SK-N-SH (cell line): ENCODE data around the gene ERMARD. TPM values are rescaled to one million over a fixed set of nuclear protein-coding genes. Genes with fewer than 3 reads are reported as not detected.

Experiments used
- CTCF ChIA-PET: fragments of 300-600, 350-600 bp; formaldehyde crosslinking; extraction: SDS; loops from one replicate; lab custom pipeline; 2021; lab: Yijun Ruan, JAX
- POLR2A ChIA-PET: fragments of 350-600 bp; sonication (Branson Sonifier 250); formaldehyde crosslinking; extraction: SDS; loops from one replicate; lab custom pipeline; 2020; ENCODE audit warnings: antibody characterized with exemption, inconsistent platforms; lab: Yijun Ruan, JAX
- DNase-seq: peaks from one replicate; pipeline ENCODE4 v3.0.0; 2012
- H2AFZ ChIP-seq: fragments of 200-600 bp; sonication (generic); 2 replicates; pipeline ENCODE4 v1.8.1; 2016; ENCODE audit warnings: antibody characterized with exemption, mild to moderate bottlenecking, low read depth
- H3F3A ChIP-seq: fragments of 200-600 bp; sonication (generic); replicated peaks from 2 replicates; pipeline ENCODE3; 2016; ENCODE audit warnings: antibody characterized with exemption, mild to moderate bottlenecking; ENCODE audit not compliant: insufficient read depth
- H3K27ac ChIP-seq, 2 experiments: fragments of 200-500 bp in 1 of 2; fragments of 200-600 bp in 1 of 2; sonication (Bioruptor generic) in 1 of 2; sonication (generic), shearing (Covaris generic) in 1 of 2; 2 replicates each; pipeline versions ENCODE4 v1.5.1 to v1.6.1; 2014 to 2016; ENCODE audit warnings: low read depth in 2 of 2, inconsistent platforms in 1 of 2, low read length in 1 of 2, mild to moderate bottlenecking in 1 of 2, mixed read lengths in 1 of 2
- H3K27me3 ChIP-seq: fragments of 200-600 bp; sonication (generic), shearing (Covaris generic); 2 replicates; pipeline ENCODE4 v1.6.1; 2016; ENCODE audit warnings: mixed run types; ENCODE audit not compliant: insufficient read depth
- H3K36me3 ChIP-seq, 2 experiments: fragments of 200-500 bp in 1 of 2; fragments of 200-600 bp in 1 of 2; sonication (Bioruptor generic) in 1 of 2; sonication (generic) in 1 of 2; replicated peaks in 1 of 2; 2 replicates each; pipeline versions ENCODE3 to v1.5.1; 2014 to 2016; ENCODE audit warnings: low read length in 1 of 2, mild to moderate bottlenecking in 1 of 2; ENCODE audit not compliant: insufficient read depth in 2 of 2, control insufficient read depth in 1 of 2
- H3K4me1 ChIP-seq, 2 experiments: fragments of 200-500 bp in 1 of 2; fragments of 200-600 bp in 1 of 2; sonication (Bioruptor generic) in 1 of 2; sonication (generic), shearing (Covaris generic) in 1 of 2; 2 replicates each; pipeline versions ENCODE4 v1.5.1 to v1.6.1; 2014 to 2016; ENCODE audit warnings: low read depth in 1 of 2, low read length in 1 of 2, mixed run types in 1 of 2; ENCODE audit not compliant: insufficient read depth in 2 of 2, control insufficient read depth in 1 of 2
- H3K4me2 ChIP-seq: fragments of 200-600 bp; sonication (generic), shearing (Covaris generic); 2 replicates; pipeline ENCODE4 v1.6.1; 2017; ENCODE audit warnings: mixed run types
- H3K4me3 ChIP-seq, 2 experiments: fragments of 200-500 bp in 1 of 2; fragments of 200-600 bp in 1 of 2; sonication (Bioruptor generic) in 1 of 2; sonication (generic), shearing (Covaris generic) in 1 of 2; 2 replicates each; pipeline versions ENCODE4 v1.5.1 to v1.8.1; 2014 to 2016; ENCODE audit warnings: low read depth in 2 of 2, inconsistent platforms in 1 of 2, low read length in 1 of 2, mild to moderate bottlenecking in 1 of 2, mixed read lengths in 1 of 2, moderate library complexity in 1 of 2
- H3K79me2 ChIP-seq: fragments of 200-600 bp; sonication (generic); 2 replicates; pipeline ENCODE4 v1.8.1; 2017; ENCODE audit warnings: mild to moderate bottlenecking; ENCODE audit not compliant: insufficient read depth
- H3K9ac ChIP-seq: fragments of 200-600 bp; sonication (generic); 2 replicates; pipeline ENCODE4 v1.6.1; 2017; ENCODE audit warnings: mixed run types
- H3K9me2 ChIP-seq: fragments of 200-600 bp; sonication (generic); 2 replicates; pipeline ENCODE4 v1.6.1; 2017; ENCODE audit warnings: mixed run types
- H3K9me3 ChIP-seq: fragments of 200-600 bp; sonication (generic); 2 replicates; pipeline ENCODE4 v1.6.1; 2017; ENCODE audit warnings: mixed run types, mild to moderate bottlenecking, moderate library complexity
- H4K20me1 ChIP-seq: fragments of 200-600 bp; sonication (generic); 2 replicates; pipeline ENCODE4 v1.6.1; 2017; ENCODE audit warnings: mild to moderate bottlenecking, mixed run types; ENCODE audit not compliant: insufficient read depth
- FOXJ3 ChIP-seq: sonication (generic); formaldehyde crosslinking; IDR thresholded peaks from 2 replicates; pipeline ENCODE4 v1.5.1; 2020; ENCODE audit warnings: mild to moderate bottlenecking, missing genetic modification reagents
- FOXM1 ChIP-seq: IDR thresholded peaks from 2 replicates; pipeline ENCODE4 v1.4.0; 2012; ENCODE audit warnings: low read depth, mild to moderate bottlenecking
- IRF3 ChIP-seq: fragments of 150-350 bp; IDR thresholded peaks from 2 replicates; pipeline ENCODE4 v1.6.1; 2016; ENCODE audit warnings: mild to moderate bottlenecking, low read depth, low read length
- JUND ChIP-seq: IDR thresholded peaks from 2 replicates; pipeline ENCODE4 v1.4.0; 2012
- MAX ChIP-seq: IDR thresholded peaks from 2 replicates; pipeline ENCODE4 v1.4.0; 2012; ENCODE audit warnings: low read depth
- MEF2A ChIP-seq: IDR thresholded peaks from 2 replicates; pipeline ENCODE4 v1.4.0; 2012; ENCODE audit warnings: low read depth, borderline replicate concordance
- MXI1 ChIP-seq: IDR thresholded peaks from 2 replicates; pipeline ENCODE4 v1.6.1; 2012; ENCODE audit warnings: mild to moderate bottlenecking, low read depth, low read length, improper control_type of control experiment
- NFIC ChIP-seq: IDR thresholded peaks from 2 replicates; pipeline ENCODE4 v1.4.0; 2012; ENCODE audit warnings: borderline replicate concordance
- NRF1 ChIP-seq: IDR thresholded peaks from 2 replicates; pipeline ENCODE4 v1.6.1; 2012; ENCODE audit warnings: low read depth, mild to moderate bottlenecking, low read length
- PBX3 ChIP-seq: IDR thresholded peaks from 2 replicates; pipeline ENCODE4; 2012
- POLR2AphosphoS5 ChIP-seq: IDR thresholded peaks from 2 replicates; pipeline ENCODE4 v1.6.1; 2012; ENCODE audit warnings: low read depth, low read length
- REST ChIP-seq: IDR thresholded peaks from 2 replicates; pipeline ENCODE4 v1.6.1; 2012; ENCODE audit warnings: mild to moderate bottlenecking, low read depth, low read length, moderate library complexity
- RXRA ChIP-seq: IDR thresholded peaks from 2 replicates; pipeline ENCODE4 v1.4.0; 2012; ENCODE audit warnings: low read depth, mild to moderate bottlenecking, borderline replicate concordance
- SIN3A ChIP-seq: IDR thresholded peaks from 2 replicates; pipeline ENCODE4 v1.6.1; 2012; ENCODE audit warnings: low read depth, mild to moderate bottlenecking, low read length, moderate library complexity, borderline replicate concordance
- SMC3 ChIP-seq: IDR thresholded peaks from 2 replicates; pipeline ENCODE4 v1.6.1; 2012; ENCODE audit warnings: low read depth, low read length, improper control_type of control experiment
- TCF12 ChIP-seq: IDR thresholded peaks from 2 replicates; pipeline ENCODE4 v1.4.0; 2012
- TEAD4 ChIP-seq: IDR thresholded peaks from 2 replicates; pipeline ENCODE4 v1.4.0; 2012; ENCODE audit warnings: mild to moderate bottlenecking, borderline replicate concordance; ENCODE audit not compliant: insufficient read depth
- USF2 ChIP-seq: fragments of 150-350 bp; IDR thresholded peaks from 2 replicates; pipeline ENCODE4 v1.6.1; 2017; ENCODE audit warnings: antibody characterized with exemption, low read length, low read depth, borderline replicate concordance
- YY1 ChIP-seq: IDR thresholded peaks from 2 replicates; pipeline ENCODE4 v1.4.0; 2012; ENCODE audit warnings: low read depth, mild to moderate bottlenecking
- ZBTB33 ChIP-seq: IDR thresholded peaks from 2 replicates; pipeline ENCODE4 v1.4.0; 2012; ENCODE audit warnings: low read depth, borderline replicate concordance
- WGBS: methylation state at CpG from one replicate; pipeline ENCODE4 v1.1.6; 2017; ENCODE audit warnings: low lambda C conversion rate; 5-methylcytosine and 5-hydroxymethylcytosine counted together
- polyA plus RNA-seq, 3 experiments: library from polyadenylated mRNA; depleted of rRNA; stranded (reverse); fragments of >200 nt; gene quantifications; 2 replicates each; pipeline ENCODE4 v1.2.3, GENCODE V29; 2012

Gene ERMARD
- polyA plus RNA-seq, 1 of the 3 experiments (the other 2 are of a cell fraction), result 43.2 TPM

GRCh38 chr6:169752074-169752623 is 727 bp downstream of the ERMARD start:
- Histone ChIP-seq H3K9me2 (no peaks in the 10 kb centered on the region), H3K9me3 (no peaks in the 10 kb centered on the region), H4K20me1 (no peaks in the 10 kb centered on the region), H3K9ac (peak overlapping the region; percentile 93), H3K79me2 (peaks cover 45% of the 10 kb centered on the region), H3F3A (no peaks in the 10 kb centered on the region), H3K27ac (peak overlapping the region; percentile 87 to 95), H3K4me3 (peak overlapping the region; percentile 75 to 95), H3K4me2 (peak overlapping the region; percentile 92), H3K36me3 (peaks cover 12 to 23% of the 10 kb centered on the region in 2 experiments), H3K27me3 (no peaks in the 10 kb centered on the region), H3K4me1 (peaks cover 7 to 14% of the 10 kb centered on the region in 2 experiments; a peak in 3 of 4 replicates), H2AFZ (peak overlapping the region; percentile 89; the same call in 1 of the 2 replicates)
- WGBS, result 26% methylated on average over 6 of the region's 19 CpGs
- peak; percentile 28 for DNase-seq
- ChIA-PET POLR2A (interaction anchor here (0.6 to 1.2 kb wide), 7 partner anchors 11 to 802 kb away, joined by 3 to 7 read pairs (median 4); partner anchors contain the start of genes C6orf120, FAM120B, TBP and WDR27), CTCF (interaction anchor here (0.8 to 1.9 kb wide), 4 partner anchors 9 to 48 kb away, joined by 3 to 6 read pairs (median 4); no protein-coding TSS in a partner anchor)
- TF ChIP-seq MEF2A (no peak), PBX3 (no peak), FOXM1 (no peak), MXI1 (no peak), TEAD4 (no peak), USF2 (no peak), NFIC (no peak), MAX (no peak), SMC3 (no peak), FOXJ3 (CRISPR knock-in tag) (no peak), JUND (no peak), REST (no peak), YY1 (no peak), IRF3 (no peak), RXRA (no peak), SIN3A (no peak), POLR2AphosphoS5 (no peak; the same call in 1 of the 2 replicates), TCF12 (no peak), ZBTB33 (no peak), NRF1 (no peak)
